Measurements from ENCODE around the gene MGAT1.
"Not testable (repeated sequence)": the region's sequence is repeated elsewhere in the genome, so short reads cannot be mapped to it uniquely, and the experiment has no call there.

The MGAT1 gene

GRCh38 chr5:180830253-180831138 lies 27.9 kb upstream of the MGAT1 start:
- DNase-seq (ENCODE audit: low spot score) = peak; percentile 78
- TF ChIP-seq, protein P1, sequence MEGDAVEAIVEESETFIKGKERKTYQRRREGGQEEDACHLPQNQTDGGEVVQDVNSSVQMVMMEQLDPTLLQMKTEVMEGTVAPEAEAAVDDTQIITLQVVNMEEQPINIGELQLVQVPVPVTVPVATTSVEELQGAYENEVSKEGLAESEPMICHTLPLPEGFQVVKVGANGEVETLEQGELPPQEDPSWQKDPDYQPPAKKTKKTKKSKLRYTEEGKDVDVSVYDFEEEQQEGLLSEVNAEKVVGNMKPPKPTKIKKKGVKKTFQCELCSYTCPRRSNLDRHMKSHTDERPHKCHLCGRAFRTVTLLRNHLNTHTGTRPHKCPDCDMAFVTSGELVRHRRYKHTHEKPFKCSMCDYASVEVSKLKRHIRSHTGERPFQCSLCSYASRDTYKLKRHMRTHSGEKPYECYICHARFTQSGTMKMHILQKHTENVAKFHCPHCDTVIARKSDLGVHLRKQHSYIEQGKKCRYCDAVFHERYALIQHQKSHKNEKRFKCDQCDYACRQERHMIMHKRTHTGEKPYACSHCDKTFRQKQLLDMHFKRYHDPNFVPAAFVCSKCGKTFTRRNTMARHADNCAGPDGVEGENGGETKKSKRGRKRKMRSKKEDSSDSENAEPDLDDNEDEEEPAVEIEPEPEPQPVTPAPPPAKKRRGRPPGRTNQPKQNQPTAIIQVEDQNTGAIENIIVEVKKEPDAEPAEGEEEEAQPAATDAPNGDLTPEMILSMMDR (IDR thresholded peaks at IDR 0.05; ENCODE audit: extremely low read depth, missing control alignments) = no peak

DNA sequence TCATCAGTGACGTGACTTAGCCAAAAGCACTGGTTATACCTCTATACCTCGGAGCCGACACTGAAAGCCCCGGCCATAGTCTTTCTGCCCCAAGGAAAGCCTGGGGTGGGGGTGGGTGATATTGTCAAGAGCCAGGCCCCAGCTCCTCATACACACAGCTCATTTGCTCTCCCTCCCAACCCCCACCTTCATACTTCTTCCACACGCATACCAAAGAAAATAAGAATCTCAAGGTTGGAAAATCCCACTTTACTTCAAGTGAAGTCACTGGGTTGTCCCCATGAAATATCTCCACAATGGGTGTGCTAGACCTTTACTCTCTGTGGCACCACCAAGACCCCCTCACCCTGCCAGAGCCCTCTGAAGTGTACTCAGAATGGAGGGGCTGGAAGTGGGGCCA lies 27.1 kb upstream of the MGAT1 start:
- no peak for DNase-seq (ENCODE audit: low spot score)
- TF ChIP-seq, protein P1 (IDR thresholded peaks at IDR 0.05; ENCODE audit: extremely low read depth, missing control alignments) = no peak

- not testable (repeated sequence) for DNase-seq (ENCODE audit: low spot score)
Measured at GRCh38 chr5:180828756-180829531, 26.3 kb upstream of the MGAT1 start.

DNA sequence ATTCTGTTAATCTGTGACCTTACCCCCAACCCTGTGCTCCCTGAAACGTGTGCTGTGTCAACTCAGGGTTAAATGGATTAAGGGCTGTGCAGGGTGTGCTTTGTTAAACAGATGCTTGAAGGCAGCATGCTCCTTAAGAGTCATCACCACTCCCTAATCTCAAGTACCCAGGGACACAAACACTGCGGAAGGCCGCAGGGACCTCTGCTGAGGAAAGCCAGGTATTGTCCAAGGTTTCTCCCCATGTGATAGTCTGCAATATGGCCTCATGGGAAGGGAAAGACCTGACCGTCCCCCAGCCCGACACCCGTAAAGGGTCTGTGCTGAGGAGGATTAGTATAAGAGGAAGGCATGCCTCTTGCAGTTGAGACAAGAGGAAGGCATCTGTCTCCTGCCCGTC lies 24.8 kb upstream of the MGAT1 start:
- not testable (repeated sequence) for DNase-seq (ENCODE audit: low spot score)

DNA sequence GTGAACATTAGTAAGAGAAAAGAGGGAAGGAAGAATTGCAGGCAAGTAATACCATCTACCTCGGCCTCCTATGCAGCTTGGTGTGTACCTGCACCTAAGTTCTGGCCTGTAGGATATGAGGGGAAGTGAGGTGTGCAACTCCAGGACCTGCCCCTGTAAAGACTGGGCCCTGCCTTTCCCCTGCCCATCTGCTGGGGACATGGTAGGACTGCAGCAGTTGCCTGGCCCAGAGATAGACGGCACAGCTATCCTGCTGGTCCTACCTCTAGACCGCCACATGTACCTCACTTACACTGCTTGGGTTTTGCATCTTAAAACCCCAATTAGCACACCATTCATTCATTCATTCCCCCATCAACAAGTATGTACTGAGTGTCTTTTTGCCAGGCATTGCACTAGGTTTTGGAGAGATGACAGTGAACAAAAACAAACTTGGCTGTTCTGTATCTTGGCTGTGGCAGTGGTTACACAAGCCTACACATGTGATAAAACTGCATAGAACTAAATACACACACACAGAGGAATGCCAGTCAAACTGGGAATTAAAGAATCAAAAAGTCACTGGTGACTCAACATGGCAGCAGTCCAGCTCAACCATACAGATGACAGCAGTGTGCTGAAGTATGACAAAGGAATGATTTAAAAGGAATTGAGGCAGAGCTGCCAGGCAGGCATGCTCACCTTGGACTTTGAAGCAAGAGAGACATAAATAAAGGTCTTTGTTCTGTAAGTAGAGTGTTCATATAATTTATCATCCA lies 23.3 kb upstream of the MGAT1 start:
- no peak for DNase-seq (ENCODE audit: low spot score)
- TF ChIP-seq, protein P1 (IDR thresholded peaks at IDR 0.05; ENCODE audit: extremely low read depth, missing control alignments) = no peak

GRCh38 chr5:180824630-180825476 lies 22.2 kb upstream of the MGAT1 start:
- TF ChIP-seq, protein P1 (IDR thresholded peaks at IDR 0.05; ENCODE audit: extremely low read depth, missing control alignments) = no peak
- no peak for DNase-seq (ENCODE audit: low spot score)

DNA sequence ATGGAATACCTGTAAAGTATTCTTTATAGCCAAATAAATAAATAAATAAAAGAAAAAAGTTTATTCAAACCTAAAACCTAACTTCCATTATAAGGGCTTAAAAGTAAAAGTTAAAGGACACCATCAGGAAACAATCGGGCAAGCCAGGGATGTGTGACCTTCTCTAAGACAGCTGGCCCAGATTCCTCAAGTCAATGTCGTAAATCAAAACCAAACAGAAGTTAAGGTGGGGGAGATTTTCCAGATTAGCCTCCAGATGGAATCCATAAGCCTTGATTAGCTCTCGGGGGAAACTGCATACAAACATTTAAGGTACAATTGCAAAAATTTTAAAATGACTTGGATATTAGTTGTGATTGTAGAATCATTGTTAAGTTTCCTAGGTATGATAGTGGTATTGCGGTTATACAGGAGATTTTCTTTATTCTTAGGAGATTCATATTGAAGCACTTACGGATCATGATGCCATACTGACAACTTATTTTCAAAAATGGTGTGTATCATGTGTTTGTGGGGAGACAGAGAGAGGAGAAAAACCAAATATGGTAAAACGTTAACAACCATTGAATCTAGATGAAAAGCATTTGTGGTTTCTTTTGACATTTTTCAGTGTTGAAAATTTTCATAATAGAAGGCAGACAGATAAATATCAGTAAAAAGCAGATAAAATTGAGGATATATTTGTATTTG lies 21.5 kb upstream of the MGAT1 start:
- TF ChIP-seq, protein P1 (IDR thresholded peaks at IDR 0.05; ENCODE audit: extremely low read depth, missing control alignments) = no peak
- DNase-seq (ENCODE audit: low spot score) = no peak

Data from GM20000 (cell line).